Activated CD4-positive, alpha-beta T cell treated with anti-CD3 and anti-CD28 coated beads for 24 hours (primary cell): ENCODE data around the gene BTD.
"Not testable (repeated sequence)": the region's sequence is repeated elsewhere in the genome, so short reads cannot be mapped to it uniquely, and the experiment has no call there.

Source experiments
- DNase-seq, 2 donors: peaks; one replicate each; pipeline ENCODE4 v3.0.0-alpha.2; 2020; ENCODE audit warnings: low read depth in 2 of 2

BTD gene

GRCh38 chr3:15601399-15602145 is at the start of gene BTD, which contains the start of gene HACL1:
TSS of gene BTD (plus strand) at chr3:15601745. CDS start at chr3:15635440, 33,695 bp downstream.
TSS of gene HACL1 (minus strand) at chr3:15601569. CDS start at chr3:15601463, 106 bp downstream.
- peak; percentile 96 to 99 for DNase-seq

GRCh38 chr3:15551902-15552301 is 49.6 kb upstream of the BTD start:
- no peak for DNase-seq

- DNase-seq = no peak
Observed at GRCh38 chr3:15553749-15554148, 47.8 kb upstream of the BTD start.

- DNase-seq = no peak
Observed at GRCh38 chr3:15556512-15556911, 45.0 kb upstream of the BTD start.

GRCh38 chr3:15557511-15557946 is 44.0 kb upstream of the BTD start:
- peak; percentile 19 to 44 for DNase-seq

- DNase-seq = no peak
Observed at GRCh38 chr3:15558581-15558980, 43.0 kb upstream of the BTD start.

- no peak for DNase-seq
Observed at GRCh38 chr3:15562560-15562959, 39.0 kb upstream of the BTD start.

- no peak for DNase-seq
Observed at GRCh38 chr3:15563190-15563589, 38.4 kb upstream of the BTD start.

- DNase-seq = no peak
Observed at GRCh38 chr3:15572138-15572537, 29.4 kb upstream of the BTD start.

GRCh38 chr3:15575446-15575845 is 26.1 kb upstream of the BTD start:
- no peak for DNase-seq

GRCh38 chr3:15576475-15576874 is 25.1 kb upstream of the BTD start:
- no peak for DNase-seq

GRCh38 chr3:15578289-15578867 is 23.2 kb upstream of the BTD start:
- no peak for DNase-seq

GRCh38 chr3:15579051-15579450 is 22.5 kb upstream of the BTD start:
- no peak for DNase-seq

- DNase-seq = no peak
Observed at GRCh38 chr3:15581471-15582394, 19.8 kb upstream of the BTD start.

- DNase-seq = no peak
Observed at GRCh38 chr3:15585111-15585845, 16.3 kb upstream of the BTD start.

- DNase-seq = no peak
Observed at GRCh38 chr3:15591242-15591641, 10.3 kb upstream of the BTD start.

- no peak for DNase-seq
Observed at GRCh38 chr3:15591928-15592327, 9.6 kb upstream of the BTD start.

GRCh38 chr3:15592968-15593367 is 8.6 kb upstream of the BTD start:
- DNase-seq = no peak

- DNase-seq = no peak
Observed at GRCh38 chr3:15595955-15596354, 5.6 kb upstream of the BTD start.

- no peak for DNase-seq
Observed at GRCh38 chr3:15601046-15601398, 523 bp upstream of the BTD start.

- no peak for DNase-seq
Observed at GRCh38 chr3:15602146-15602536, 596 bp downstream of the BTD start.

GRCh38 chr3:15602816-15603215 is 1.3 kb downstream of the BTD start:
- not testable (repeated sequence) for DNase-seq
